Fibroblast of skin of scalp (primary cell): ENCODE measurements around the gene MOB1A.
"Not testable (repeated sequence)": the region's sequence is repeated elsewhere in the genome, so short reads cannot be mapped to it uniquely, and the experiment has no call there.

ENCODE experiments used
- DNase-seq: peaks from one replicate; pipeline ENCODE4 v3.0.0-alpha.2; 2013

The MOB1A gene

GRCh38 chr2:74148457-74149246 lies 30.0 kb downstream of the MOB1A start:
- DNase-seq, result no peak

- peak; percentile 84 for DNase-seq
Measured at GRCh38 chr2:74147727-74148456, 30.8 kb downstream of the MOB1A start, which contains the start of gene BOLA3. Gene BOLA3, minus strand, starts transcription at chr2:74147912. Its CDS starts 38 bp downstream, at chr2:74147874.

- DNase-seq, result peak; percentile 14
Measured at GRCh38 chr2:74146929-74147726, 31.6 kb downstream of the MOB1A start.

- no peak for DNase-seq
Measured at GRCh38 chr2:74142340-74142739, 36.3 kb downstream of the MOB1A start.

- no peak for DNase-seq
Measured at GRCh38 chr2:74138600-74139323, 39.9 kb downstream of the MOB1A start.

GRCh38 chr2:74137651-74138599 lies 40.8 kb downstream of the MOB1A start:
- DNase-seq, result no peak

GRCh38 chr2:74131901-74132300 lies 46.8 kb downstream of the MOB1A start:
- DNase-seq, result no peak

- DNase-seq, result no peak
Measured at GRCh38 chr2:74130211-74130995, 48.3 kb downstream of the MOB1A start.

- DNase-seq, result no peak
Measured at GRCh38 chr2:74128206-74128605, 50.5 kb downstream of the MOB1A start.

- not testable (repeated sequence) for DNase-seq
Measured at GRCh38 chr2:74123955-74124354, 54.7 kb downstream of the MOB1A start.

- not testable (repeated sequence) for DNase-seq
Measured at GRCh38 chr2:74121846-74122245, 56.8 kb downstream of the MOB1A start.

GRCh38 chr2:74119912-74120825 lies 58.5 kb downstream of the MOB1A start:
- peak; percentile 81 for DNase-seq

- peak; percentile 9 for DNase-seq
Measured at GRCh38 chr2:74119339-74119738, 59.3 kb downstream of the MOB1A start.

- no peak for DNase-seq
Measured at GRCh38 chr2:74111380-74111779, 67.3 kb downstream of the MOB1A start.

- no peak for DNase-seq
Measured at GRCh38 chr2:74110537-74110936, 68.1 kb downstream of the MOB1A start.

- DNase-seq, result no peak
Measured at GRCh38 chr2:74109551-74109950, 69.1 kb downstream of the MOB1A start.

- DNase-seq, result no peak
Measured at GRCh38 chr2:74107071-74107470, 71.6 kb downstream of the MOB1A start.

GRCh38 chr2:74105413-74105812 lies 73.3 kb downstream of the MOB1A start:
- DNase-seq, result no peak

GRCh38 chr2:74104839-74105238 lies 73.8 kb downstream of the MOB1A start:
- no peak for DNase-seq
